Mesodermal cell (in vitro differentiated cells): Measurements from ENCODE around the gene ABCC11.

Experiments used
- H3K27ac ChIP-seq: 2 replicates; pipeline ENCODE4 v1.7.0; 2013; ENCODE audit warnings: mild to moderate bottlenecking, low read depth, low read length, moderate library complexity; ENCODE audit not compliant: severe bottlenecking
- H3K36me3 ChIP-seq: 2 replicates; pipeline ENCODE4 v1.7.1; 2013; ENCODE audit warnings: mild to moderate bottlenecking, low read length, moderate library complexity; ENCODE audit not compliant: control insufficient read depth, insufficient read depth
- H3K4me1 ChIP-seq: one replicate; pipeline ENCODE4 v1.7.1; 2013; ENCODE audit warnings: mild to moderate bottlenecking, low read length; ENCODE audit not compliant: insufficient read depth, control insufficient read depth, poor library complexity, severe bottlenecking
- H3K4me3 ChIP-seq: 2 replicates; pipeline ENCODE4 v1.7.0; 2013; ENCODE audit warnings: low read length, control low read depth, mild to moderate bottlenecking; ENCODE audit not compliant: insufficient read depth, poor library complexity, severe bottlenecking; ENCODE audit errors: extremely low read depth
- H3K9me3 ChIP-seq: 2 replicates; pipeline ENCODE4 v1.7.1; 2013; ENCODE audit warnings: mild to moderate bottlenecking, low read length, moderate library complexity; ENCODE audit not compliant: control insufficient read depth
- WGBS, 2 experiments: methylation state at CpG; one replicate each; pipeline ENCODE4 v1.1.5; 2013; ENCODE audit warnings: missing lambda C conversion rate in 2 of 2; ENCODE audit not compliant: insufficient coverage in 2 of 2; 5-methylcytosine and 5-hydroxymethylcytosine counted together

ABCC11 gene

GRCh38 chr16:48225456-48225855, 21.9 kb downstream of the ABCC11 start:
- Histone ChIP-seq H3K4me3 (no peak overlapping the region), H3K36me3 (no peaks in the 10 kb centered on the region), H3K9me3 (no peaks in the 10 kb centered on the region), H3K27ac (no peak overlapping the region), H3K4me1 (no peaks in the 10 kb centered on the region)
- 60 to 100% methylated on average over 1 of the region's 5 CpGs for WGBS, 2 experiments

DNA sequence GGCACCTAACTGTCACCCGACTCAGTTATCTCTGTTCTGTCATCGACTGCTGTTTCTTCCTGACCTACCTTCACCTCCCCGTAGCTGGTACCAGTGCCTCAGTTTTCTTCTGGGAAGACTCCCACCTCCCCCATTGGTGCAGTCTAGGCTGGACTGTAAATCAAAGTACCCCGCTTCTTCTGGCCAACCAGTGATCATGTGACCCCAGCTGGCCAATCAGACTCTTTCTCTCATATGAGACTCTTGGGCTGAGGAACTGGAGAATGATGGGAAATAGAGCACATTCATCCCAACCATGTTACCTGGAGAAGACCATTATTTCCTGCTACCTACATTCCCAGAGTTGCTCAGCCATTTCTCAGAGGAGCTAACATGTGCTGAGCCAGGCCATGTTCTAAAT, 23.8 kb downstream of the ABCC11 start:
- no peak overlapping the region for H3K27ac ChIP-seq
- WGBS, 2 experiments, result 95 to 98% methylated on average over 3 to 4 of the region's 4 CpGs
- H3K4me1 ChIP-seq, result no peaks in the 10 kb centered on the region
- no peaks in the 10 kb centered on the region for H3K9me3 ChIP-seq
- H3K36me3 ChIP-seq, result no peaks in the 10 kb centered on the region
- no peak overlapping the region for H3K4me3 ChIP-seq

DNA sequence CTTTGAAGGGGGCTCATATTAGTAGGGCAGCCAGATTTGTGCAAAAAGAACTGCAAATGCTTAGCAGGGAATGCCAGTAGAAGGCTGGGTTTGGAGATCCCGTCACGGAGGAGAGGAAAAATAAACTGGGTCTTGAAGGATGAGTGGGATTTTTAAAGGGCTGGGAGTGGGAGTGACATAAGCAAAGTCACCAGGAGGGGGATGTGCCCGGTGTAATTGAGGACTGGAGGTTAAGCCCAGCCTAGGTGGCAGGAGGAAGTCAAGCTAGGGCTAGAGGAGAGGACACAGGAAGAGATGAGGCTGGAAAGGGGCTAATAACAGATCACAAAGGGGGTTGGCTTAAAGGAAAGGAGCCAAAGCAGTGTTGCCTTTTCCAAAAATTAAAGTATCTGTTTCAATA, 26.4 kb downstream of the ABCC11 start:
- Histone ChIP-seq H3K36me3 (no peaks in the 10 kb centered on the region), H3K9me3 (no peaks in the 10 kb centered on the region), H3K27ac (no peak overlapping the region), H3K4me3 (no peak overlapping the region), H3K4me1 (no peaks in the 10 kb centered on the region)
- 79 to 90% methylated on average over 3 of the region's 3 CpGs for WGBS, 2 experiments

DNA sequence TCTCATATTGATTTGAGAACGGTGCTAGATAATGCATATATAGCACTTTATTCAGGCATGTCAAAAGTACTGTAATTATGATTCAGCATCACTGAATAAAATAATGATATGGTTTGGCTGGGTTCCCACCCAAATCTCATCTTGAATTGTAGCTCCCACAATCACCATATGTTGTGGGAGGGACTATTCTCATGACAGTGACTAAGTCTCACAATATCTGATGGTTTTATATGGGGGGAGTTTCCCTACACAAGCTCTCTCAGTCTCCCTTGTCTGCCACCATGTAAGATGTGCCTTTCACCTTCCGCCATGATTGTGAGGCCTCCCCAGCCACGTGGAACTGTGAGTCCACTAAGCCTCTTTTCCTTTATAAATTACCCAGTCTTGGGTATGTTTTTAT, 28.9 kb downstream of the ABCC11 start:
- Histone ChIP-seq H3K4me1 (no peaks in the 10 kb centered on the region), H3K4me3 (no peak overlapping the region), H3K27ac (no peak overlapping the region), H3K36me3 (no peaks in the 10 kb centered on the region), H3K9me3 (no peaks in the 10 kb centered on the region)
- WGBS, 2 experiments, result 80 to 90% methylated on average over 1 to 2 of the region's 3 CpGs

- WGBS, 2 experiments, result 75 to 83% methylated on average over 1 of the region's 2 CpGs
- no peaks in the 10 kb centered on the region for H3K4me1 ChIP-seq
Measured at GRCh38 chr16:48217708-48218107, 29.6 kb downstream of the ABCC11 start.

DNA sequence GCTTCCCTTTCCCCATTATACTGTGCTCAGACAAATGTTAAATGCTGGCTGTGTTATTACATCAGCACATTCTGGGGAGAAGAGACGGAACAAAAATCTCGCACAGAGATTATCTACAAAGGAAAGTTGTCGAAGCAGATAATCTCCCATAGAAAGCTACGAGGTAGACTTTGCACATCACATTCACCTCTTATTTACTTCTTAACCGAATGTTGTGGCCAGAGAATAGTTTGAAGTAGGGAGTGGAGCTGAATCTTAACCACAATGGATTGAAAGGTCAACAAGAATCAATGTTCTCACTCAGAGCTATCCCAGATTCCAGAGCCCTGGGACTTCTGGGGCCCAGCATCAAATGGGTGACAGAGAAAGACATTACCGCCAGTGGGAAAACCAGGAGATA, 31.6 kb downstream of the ABCC11 start:
- Histone ChIP-seq H3K4me3 (no peak overlapping the region), H3K27ac (no peak overlapping the region), H3K36me3 (no peaks in the 10 kb centered on the region), H3K4me1 (peaks cover 5% of the 10 kb centered on the region), H3K9me3 (no peaks in the 10 kb centered on the region)
- WGBS, 2 experiments, result 100% methylated on average over 1 of the region's 6 CpGs

More at GRCh38 chr16:48217708-48218107, 29.6 kb downstream of the ABCC11 start:
- Histone ChIP-seq H3K9me3 (no peaks in the 10 kb centered on the region), H3K36me3 (no peaks in the 10 kb centered on the region), H3K4me3 (no peak overlapping the region), H3K27ac (no peak overlapping the region)

DNA sequence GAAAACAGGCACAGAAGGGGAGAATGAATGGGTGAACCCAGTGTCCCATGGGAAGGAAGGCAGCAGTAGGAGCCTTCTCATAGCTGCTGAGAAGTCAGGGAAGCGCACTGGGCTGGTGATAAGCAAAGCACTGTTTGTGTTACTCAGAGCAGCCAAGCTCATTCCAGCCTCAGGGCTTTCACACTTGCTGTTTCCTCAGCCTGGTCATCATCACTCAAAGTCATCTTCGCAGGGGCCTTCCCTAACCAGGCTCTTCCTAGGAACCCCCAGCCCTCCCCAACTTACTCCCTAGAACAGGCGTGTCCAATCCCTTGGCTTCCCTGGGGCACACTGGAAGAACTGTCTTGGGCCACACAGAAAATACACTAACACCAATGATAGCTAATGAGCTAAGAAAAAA, 35.3 kb downstream of the ABCC11 start:
- no peak overlapping the region for H3K4me3 ChIP-seq
- WGBS, 2 experiments, result 85 to 92% methylated on average over 2 of the region's 3 CpGs

GRCh38 chr16:48210747-48211146, 36.6 kb downstream of the ABCC11 start:
- WGBS, 2 experiments, result 94 to 95% methylated on average over 2 to 5 of the region's 6 CpGs
- H3K9me3 ChIP-seq, result no peaks in the 10 kb centered on the region
- H3K4me3 ChIP-seq, result no peak overlapping the region
- H3K27ac ChIP-seq, result no peak overlapping the region
- H3K36me3 ChIP-seq, result no peaks in the 10 kb centered on the region
- H3K4me1 ChIP-seq, result peaks cover 5% of the 10 kb centered on the region

More for the DNA sequence above, 35.3 kb downstream of the ABCC11 start:
- Histone ChIP-seq H3K36me3 (no peaks in the 10 kb centered on the region), H3K27ac (no peak overlapping the region), H3K9me3 (no peaks in the 10 kb centered on the region), H3K4me1 (peaks cover 5% of the 10 kb centered on the region)

DNA sequence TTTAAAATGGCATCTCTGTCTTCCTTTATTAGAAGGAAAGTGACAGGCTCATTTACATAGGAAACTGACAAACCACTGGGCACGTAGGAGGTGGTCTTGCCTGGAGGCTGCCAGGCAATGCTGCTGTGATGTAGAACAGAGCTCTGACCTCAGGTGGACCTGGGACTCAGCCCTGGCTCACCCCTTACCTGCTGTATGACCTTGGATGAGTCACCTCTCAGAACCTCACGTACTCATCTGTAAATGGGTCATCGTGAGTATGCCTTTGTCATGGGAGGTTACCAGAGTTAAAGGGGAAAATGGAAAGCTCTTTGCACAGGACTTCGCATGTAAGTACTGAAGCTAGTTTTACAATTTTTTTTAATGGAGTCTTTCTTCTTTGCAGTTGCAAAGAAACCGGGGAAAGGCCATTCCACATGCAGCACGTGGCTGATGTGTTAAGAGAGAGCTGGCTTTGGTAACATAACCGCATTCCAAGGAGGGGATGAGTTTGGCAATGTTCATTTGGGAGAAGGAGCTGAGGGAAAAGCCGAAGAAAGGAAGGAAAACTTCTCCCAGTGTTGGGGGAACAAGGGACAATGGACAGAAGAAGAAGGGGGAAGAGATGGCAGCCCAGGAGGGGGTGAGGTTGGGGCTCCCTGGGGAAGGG, 40.6 kb downstream of the ABCC11 start:
- Histone ChIP-seq H3K4me1 (peaks cover under 1% of the 10 kb centered on the region), H3K4me3 (no peak overlapping the region), H3K36me3 (no peaks in the 10 kb centered on the region), H3K9me3 (no peaks in the 10 kb centered on the region), H3K27ac (no peak overlapping the region)
- WGBS, 2 experiments, result 76 to 84% methylated on average over 7 of the region's 8 CpGs

GRCh38 chr16:48204825-48205151, 42.6 kb downstream of the ABCC11 start:
- Histone ChIP-seq H3K9me3 (no peaks in the 10 kb centered on the region), H3K27ac (no peak overlapping the region)
- WGBS, 2 experiments, result 89 to 100% methylated on average over 1 to 3 of the region's 6 CpGs

DNA sequence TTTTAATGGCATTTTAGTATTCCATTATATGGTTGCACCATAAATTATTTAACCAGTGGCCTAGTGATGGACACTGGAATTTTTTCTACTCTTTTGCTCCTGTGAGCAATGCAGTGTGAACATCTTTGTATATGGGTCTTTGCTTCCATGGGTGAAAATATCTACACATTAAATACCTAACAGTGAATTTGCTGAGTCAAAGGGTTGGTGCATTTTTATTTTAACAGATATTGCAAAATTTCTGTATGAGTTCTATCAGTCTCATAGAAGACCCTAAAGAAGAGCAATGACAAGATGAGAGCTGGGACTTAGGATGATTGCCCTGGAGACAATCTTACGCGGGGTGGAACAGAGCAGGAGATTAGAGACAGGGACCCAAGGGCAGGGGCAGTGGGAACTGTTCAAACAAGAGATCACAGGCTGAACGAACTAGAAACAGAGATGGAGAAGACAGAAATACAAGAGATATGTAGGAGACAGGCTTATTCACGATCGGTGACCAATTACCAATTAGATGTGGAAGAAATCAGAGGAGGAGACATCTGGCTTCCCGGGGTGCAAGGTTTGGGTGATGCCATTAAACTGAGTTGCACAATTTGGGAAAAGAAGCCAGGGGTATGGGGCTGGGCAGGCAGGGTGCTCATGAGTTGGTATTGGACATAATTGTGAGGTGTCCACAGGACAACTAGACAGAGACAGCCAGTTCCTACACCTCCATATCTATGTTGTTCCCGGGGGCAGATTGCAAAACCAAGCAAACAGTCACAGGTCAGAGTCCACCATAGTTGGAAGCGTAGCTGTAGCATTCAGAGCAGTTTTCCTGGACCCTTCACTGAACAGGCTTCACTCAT, 43.1 kb downstream of the ABCC11 start:
- Histone ChIP-seq H3K36me3 (no peaks in the 10 kb centered on the region), H3K4me1 (no peaks in the 10 kb centered on the region), H3K27ac (no peak overlapping the region), H3K9me3 (no peaks in the 10 kb centered on the region), H3K4me3 (no peak overlapping the region)
- WGBS, 2 experiments, result 91 to 93% methylated on average over 7 to 8 of the region's 8 CpGs

More at GRCh38 chr16:48204825-48205151, 42.6 kb downstream of the ABCC11 start:
- Histone ChIP-seq H3K4me3 (no peak overlapping the region), H3K36me3 (no peaks in the 10 kb centered on the region), H3K4me1 (no peaks in the 10 kb centered on the region)
